Activated CD4-positive, alpha-beta memory T cell treated with anti-CD3 and anti-CD28 coated beads for 36 hours (primary cell): ENCODE data around the gene MFSD11. TPM values are rescaled to one million over a fixed set of nuclear protein-coding genes. Genes with fewer than 3 reads are reported as not detected.
A peak's percentile ranks its signal among the peaks of the same experiment; 100 is the strongest.
"Not testable (repeated sequence)": the region's sequence is repeated elsewhere in the genome, so short reads cannot be mapped to it uniquely, and the experiment has no call there.

Experiments used
- CTCF ChIA-PET: fragments of 350-600 bp; sonication (Branson Sonifier 250); formaldehyde crosslinking; loops from one replicate; lab custom pipeline; 2021; ENCODE audit warnings: antibody characterized with exemption, inconsistent platforms; lab: Charles Lee
- POLR2A ChIA-PET: fragments of 350-600 bp; sonication (Branson Sonifier 250); formaldehyde crosslinking; loops from one replicate; lab custom pipeline; 2021; ENCODE audit warnings: antibody characterized with exemption; lab: Charles Lee
- DNase-seq: peaks from one replicate; pipeline ENCODE4 v3.0.0-alpha.2; 2020
- H3K27ac Mint-ChIP-seq: one replicate; pipeline ENCODE4 v1.8.0; 2021; ENCODE audit warnings: mixed read lengths
- H3K27me3 Mint-ChIP-seq: one replicate; pipeline ENCODE4 v1.8.0; 2021; ENCODE audit warnings: mixed read lengths
- H3K36me3 Mint-ChIP-seq: one replicate; pipeline ENCODE4 v1.8.0; 2021; ENCODE audit warnings: mixed read lengths
- H3K4me1 Mint-ChIP-seq: one replicate; pipeline ENCODE4 v1.8.0; 2021; ENCODE audit warnings: low read depth, mixed read lengths
- H3K4me3 Mint-ChIP-seq: one replicate; pipeline ENCODE4 v1.8.0; 2021; ENCODE audit warnings: mild to moderate bottlenecking, mixed read lengths
- H3K9me3 Mint-ChIP-seq: one replicate; pipeline ENCODE4 v1.8.0; 2021; ENCODE audit warnings: mixed read lengths
- intact Hi-C: fragments of 100-400 bp; cut with micrococcal nuclease; formaldehyde crosslinking; loops from one replicate; pipeline ENCODE4 v1.15.1; 2023
- total RNA-seq, 2 experiments: library from RNA; stranded (reverse); gene quantifications; one replicate each; pipeline ENCODE4 v1.2.3, GENCODE V29; 2021

MFSD11 gene
- total RNA-seq, 2 experiments from 2014 or later = 17.5 to 18.3 TPM

- intact Hi-C loops = no loop called here
- ChIA-PET POLR2A (interaction anchor here (6.5 kb wide), 1 partner anchor 14 kb away, joined by 79 read pairs; the partner anchor contains the start of genes JMJD6 and METTL23), CTCF (no interaction called here)
- Mint-ChIP-seq H3K4me3 (no peak overlapping the region), H3K27me3 (no peaks in the 10 kb centered on the region), H3K27ac (no peak overlapping the region), H3K36me3 (peaks cover 34% of the 10 kb centered on the region), H3K9me3 (no peaks in the 10 kb centered on the region), H3K4me1 (peaks cover 41% of the 10 kb centered on the region)
- DNase-seq = no peak
Observed at GRCh38 chr17:76740329-76741118, 2.6 kb downstream of the MFSD11 start.

GRCh38 chr17:76742958-76743357 is 5.0 kb downstream of the MFSD11 start:
- Mint-ChIP-seq H3K27me3 (no peaks in the 10 kb centered on the region), H3K27ac (no peak overlapping the region), H3K9me3 (no peaks in the 10 kb centered on the region), H3K4me1 (peaks cover 50% of the 10 kb centered on the region), H3K36me3 (peaks cover 31% of the 10 kb centered on the region), H3K4me3 (no peak overlapping the region)
- intact Hi-C loops = no loop called here
- CTCF ChIA-PET = interaction anchor here (1.0 to 1.2 kb wide), 4 partner anchors 30 to 125 kb away, joined by 3 to 5 read pairs (median 3); partner anchors contain the start of gene MGAT5B
- POLR2A ChIA-PET = interaction anchor here (1.1 kb wide), 1 partner anchor 10 kb away, joined by 3 read pairs; no protein-coding TSS in a partner anchor
- DNase-seq = no peak

- H3K36me3 Mint-ChIP-seq = peaks cover 31% of the 10 kb centered on the region
Observed at GRCh38 chr17:76744747-76745146, 6.8 kb downstream of the MFSD11 start.

GRCh38 chr17:76745785-76746184 is 7.9 kb downstream of the MFSD11 start:
- DNase-seq = peak; percentile 36
- H3K27me3 Mint-ChIP-seq, H3K4me3 Mint-ChIP-seq, H3K27ac Mint-ChIP-seq, H3K9me3 Mint-ChIP-seq, intact Hi-C loops: not testable (repeated sequence)
- H3K4me1 Mint-ChIP-seq = peaks cover 29% of the 10 kb centered on the region
- CTCF ChIA-PET = interaction anchor here (0.9 to 1.1 kb wide), 2 partner anchors 18 to 348 kb away, joined by 4 to 5 read pairs; no protein-coding TSS in a partner anchor
- POLR2A ChIA-PET = interaction anchor here (1.5 kb wide), 1 partner anchor 8 kb away, joined by 7 read pairs; the partner anchor contains the start of genes MFSD11 and SRSF2
- peaks cover 31% of the 10 kb centered on the region for H3K36me3 Mint-ChIP-seq

More at GRCh38 chr17:76744747-76745146, 6.8 kb downstream of the MFSD11 start:
- intact Hi-C loops = no loop called here
- Mint-ChIP-seq H3K4me1 (peaks cover 35% of the 10 kb centered on the region), H3K4me3 (no peak overlapping the region), H3K9me3 (no peaks in the 10 kb centered on the region), H3K27ac (peak overlapping the region; percentile 18), H3K27me3 (no peaks in the 10 kb centered on the region)
- ChIA-PET POLR2A (no interaction called here), CTCF (no interaction called here)
- peak; percentile 11 for DNase-seq

GRCh38 chr17:76747716-76748363 is 9.9 kb downstream of the MFSD11 start:
- intact Hi-C loops = no loop called here
- POLR2A ChIA-PET = interaction anchor here (1.1 kb wide), 1 partner anchor 16 kb away, joined by 3 read pairs; no protein-coding TSS in a partner anchor
- Mint-ChIP-seq H3K9me3 (no peaks in the 10 kb centered on the region), H3K27ac (no peak overlapping the region), H3K4me1 (peaks cover 32% of the 10 kb centered on the region), H3K27me3 (no peaks in the 10 kb centered on the region), H3K36me3 (peaks cover 23% of the 10 kb centered on the region), H3K4me3 (no peak overlapping the region)
- no peak for DNase-seq
- CTCF ChIA-PET = no interaction called here

GRCh38 chr17:76748657-76749056 is 10.7 kb downstream of the MFSD11 start:
- Mint-ChIP-seq H3K27ac (no peak overlapping the region), H3K9me3 (no peaks in the 10 kb centered on the region), H3K4me3 (no peak overlapping the region), H3K4me1 (peaks cover 35% of the 10 kb centered on the region), H3K27me3 (no peaks in the 10 kb centered on the region), H3K36me3 (peaks cover 29% of the 10 kb centered on the region)
- ChIA-PET CTCF (no interaction called here), POLR2A (no interaction called here)
- no peak for DNase-seq
- intact Hi-C loops = no loop called here

- no peak overlapping the region for H3K4me3 Mint-ChIP-seq
- no peaks in the 10 kb centered on the region for H3K27me3 Mint-ChIP-seq
- DNase-seq = no peak
- peaks cover 25% of the 10 kb centered on the region for H3K4me1 Mint-ChIP-seq
- CTCF ChIA-PET = no interaction called here
- no peaks in the 10 kb centered on the region for H3K9me3 Mint-ChIP-seq
- no peak overlapping the region for H3K27ac Mint-ChIP-seq
- POLR2A ChIA-PET = interaction anchor here (2.5 kb wide), 2 partner anchors 14 to 22 kb away, joined by 9 to 13 read pairs; partner anchors contain the start of genes MFSD11 and SRSF2
- H3K36me3 Mint-ChIP-seq = peaks cover 16% of the 10 kb centered on the region
- intact Hi-C loops = loop anchor here (5.0 kb wide), 2 partner anchors 41 to 386 kb away; no protein-coding TSS in a partner anchor
Observed at GRCh38 chr17:76751416-76751993, 13.6 kb downstream of the MFSD11 start.

- Mint-ChIP-seq H3K27me3 (no peaks in the 10 kb centered on the region), H3K9me3 (no peaks in the 10 kb centered on the region), H3K4me1 (peaks cover 25% of the 10 kb centered on the region), H3K4me3 (peak overlapping the region; percentile 47), H3K27ac (peak overlapping the region; percentile 89), H3K36me3 (peaks cover 15% of the 10 kb centered on the region)
- CTCF ChIA-PET = no interaction called here
- DNase-seq = peak; percentile 15
- intact Hi-C loops = loop anchor here (5.0 kb wide), 2 partner anchors 40 to 385 kb away; no protein-coding TSS in a partner anchor
- POLR2A ChIA-PET = interaction anchor here (2.5 kb wide), 2 partner anchors 14 to 22 kb away, joined by 9 to 13 read pairs; partner anchors contain the start of genes MFSD11 and SRSF2
Observed at GRCh38 chr17:76752006-76752405, 14.1 kb downstream of the MFSD11 start.

GRCh38 chr17:76753061-76753961 is 15.4 kb downstream of the MFSD11 start:
- Mint-ChIP-seq H3K27me3 (no peaks in the 10 kb centered on the region), H3K4me1 (peaks cover 25% of the 10 kb centered on the region), H3K36me3 (peaks cover 19% of the 10 kb centered on the region), H3K4me3 (peak overlapping the region; percentile 80), H3K27ac (peak overlapping the region; percentile 97), H3K9me3 (no peaks in the 10 kb centered on the region)
- ChIA-PET POLR2A (interaction anchor here (0.6 to 2.5 kb wide), 5 partner anchors 16 to 30 kb away, joined by 3 to 13 read pairs (median 5); partner anchors contain the start of genes MFSD11 and SRSF2), CTCF (interaction anchor here (0.9 kb wide), 1 partner anchor 19 kb away, joined by 3 read pairs; no protein-coding TSS in a partner anchor)
- intact Hi-C loops = loop anchor here (1.0 to 5.0 kb wide), 4 partner anchors 16 to 384 kb away; partner anchors contain the start of gene SRSF2
- DNase-seq = peak; percentile 52

- no peak for DNase-seq
- CTCF ChIA-PET = no interaction called here
- POLR2A ChIA-PET = no interaction called here
- Mint-ChIP-seq H3K36me3 (peaks cover 19% of the 10 kb centered on the region), H3K27ac (peak overlapping the region; percentile 18), H3K27me3 (no peaks in the 10 kb centered on the region), H3K4me1 (peaks cover 25% of the 10 kb centered on the region), H3K4me3 (no peak overlapping the region), H3K9me3 (no peaks in the 10 kb centered on the region)
- intact Hi-C loops = no loop called here
Observed at GRCh38 chr17:76755285-76755684, 17.4 kb downstream of the MFSD11 start.

- intact Hi-C loops = no loop called here
- H3K9me3 Mint-ChIP-seq = no peaks in the 10 kb centered on the region
- H3K4me3 Mint-ChIP-seq = no peak overlapping the region
- H3K27me3 Mint-ChIP-seq = no peaks in the 10 kb centered on the region
- ChIA-PET CTCF (no interaction called here), POLR2A (no interaction called here)
- peaks cover 19% of the 10 kb centered on the region for H3K4me1 Mint-ChIP-seq
- no peak for DNase-seq
- H3K27ac Mint-ChIP-seq = no peak overlapping the region
- peaks cover 17% of the 10 kb centered on the region for H3K36me3 Mint-ChIP-seq
Observed at GRCh38 chr17:76757256-76757655, 19.3 kb downstream of the MFSD11 start.
